ENCODE data around the gene HEXD. TPM values are rescaled to one million over a fixed set of nuclear protein-coding genes. Genes with fewer than 3 reads are reported as not detected.

Gene HEXD
- total and polyA plus RNA-seq, 10 of the 15 experiments (the other 5 are each of a cell fraction or from before 2014, with no cell fraction given), result 1.6 to 24.2 (median 7.0) TPM

GRCh38 chr17:82408288-82408937 lies 9.7 kb upstream of the HEXD start (continued):
- TF ChIP-seq ZNF592 (IDR thresholded peaks at IDR 0.05), result no peak
- TF ChIP-seq HDAC2 (IDR thresholded peaks at IDR 0.05), result no peak
- no peak for TF ChIP-seq ZNF622 (IDR thresholded peaks at IDR 0.05)
- no peak for TF ChIP-seq RCOR1 (conservative IDR thresholded peaks at IDR 0.05; ENCODE audit: low read depth, low read length)
- no peak for TF ChIP-seq CEBPB (IDR thresholded peaks at IDR 0.05; ENCODE audit: borderline replicate concordance in 1 of 2, low read depth in 2 of 2, low read length in 2 of 2)
- no peak for TF ChIP-seq STAT3 (IDR thresholded peaks at IDR 0.05; ENCODE audit: low read depth, low read length)
- no peak for TF ChIP-seq CREM (IDR thresholded peaks at IDR 0.05; ENCODE audit: low read depth)
- TF ChIP-seq HDAC6 (IDR thresholded peaks at IDR 0.05; ENCODE audit: unreplicated experiment), result no peak
- TF ChIP-seq NRF1 (conservative IDR thresholded peaks at IDR 0.05; ENCODE audit: low read depth, low read length), result no peak

- in situ Hi-C loops (cut with MboI), result loop anchor here (5.0 kb wide), 1 partner anchor 57 kb away; no protein-coding TSS in a partner anchor
- 92% methylated on average over 21 of the region's 21 CpGs for WGBS (ENCODE audit: insufficient coverage, insufficient replicate concordance, low lambda C conversion rate, missing lambda C conversion rate)
- TF ChIP-seq NR2F1 (conservative IDR thresholded peaks at IDR 0.05) (no peak), CREM (IDR thresholded peaks at IDR 0.05; ENCODE audit: low read depth) (no peak), ATF7 (IDR thresholded peaks at IDR 0.05; ENCODE audit: low read depth) (no peak), ZBTB4 (CRISPR knock-in tag; IDR thresholded peaks at IDR 0.05) (no peak), CHD2 (IDR thresholded peaks at IDR 0.05; ENCODE audit: borderline replicate concordance, low read depth, low read length) (no peak), SMAD5 (IDR thresholded peaks at IDR 0.05; ENCODE audit: low read depth) (no peak), BHLHE40 (IDR thresholded peaks at IDR 0.05; ENCODE audit: borderline replicate concordance in 1 of 2, low read depth in 2 of 2, low read length in 1 of 2) (no peak), MYB (IDR thresholded peaks at IDR 0.05; ENCODE audit: borderline replicate concordance, low read depth, low read length) (no peak), SMAD1 (IDR thresholded peaks at IDR 0.05; ENCODE audit: low read depth, partially characterized antibody) (no peak), BCL11A (IDR thresholded peaks at IDR 0.05; ENCODE audit: low read depth, low read length) (no peak)
These were observed 9.2 kb upstream of the HEXD start for GRCh38 chr17:82408938-82409318.

More at GRCh38 chr17:82408938-82409318, 9.2 kb upstream of the HEXD start:
- SMC1A ChIA-PET (ENCODE audit: uncharacterized antibody, unreplicated experiment), result no interaction called here
- Histone ChIP-seq H3K36me3 (ENCODE audit: control insufficient read depth in 2 of 2, insufficient read depth in 2 of 2, low read length in 1 of 2) (peaks cover 0 to 6% of the 10 kb centered on the region in 2 experiments; a peak in 2 of 4 replicates), H3K4me1 (ENCODE audit: control insufficient read depth, insufficient read depth, low read length) (no peaks in the 10 kb centered on the region), H3K27ac (ENCODE audit: control insufficient read depth, insufficient read depth) (no peak overlapping the region), H4K20me1 (ENCODE audit: control insufficient read depth, insufficient read depth) (no peaks in the 10 kb centered on the region), H3K9me3 (replicated peaks; ENCODE audit: control insufficient read depth, insufficient read depth, low read length) (no peaks in the 10 kb centered on the region), H2AFZ (ENCODE audit: control insufficient read depth, low read depth, low read length) (no peak overlapping the region), H3K27me3 (replicated peaks in 1 of 2; ENCODE audit: control insufficient read depth in 2 of 2, insufficient read depth in 2 of 2, low read length in 1 of 2) (no peaks in the 10 kb centered on the region), H3K79me2 (ENCODE audit: control insufficient read depth, insufficient read depth, low read length) (no peaks in the 10 kb centered on the region), H3K4me2 (ENCODE audit: control insufficient read depth, insufficient read depth) (no peak overlapping the region), H3K4me3 (no peak overlapping the region), H3K9ac (ENCODE audit: control insufficient read depth, insufficient read depth, low read length) (no peak overlapping the region)
- POLR2A ChIA-PET, result no interaction called here
- RAD21 ChIA-PET (ENCODE audit: unreplicated experiment), result no interaction called here
- no TSS peak for BruUV-seq (replicated peaks)
- no peak for FAIRE-seq
- intact Hi-C loops (cut with micrococcal nuclease; ENCODE audit: unreplicated experiment), result no loop called here
- no peak for ATAC-seq
- CTCF ChIA-PET, result interaction anchor here (0.8 to 2.3 kb wide), 2 partner anchors 59 to 128 kb away, joined by 3 to 15 read pairs; no protein-coding TSS in a partner anchor
- DNase-seq (ENCODE audit: low read depth, low spot score), result no peak

Data from GM12878 (cell line).